ENCODE measurements around the gene BRMS1L.
A peak's percentile ranks its signal among the peaks of the same experiment; 100 is the strongest.

BRMS1L gene

GRCh38 chr14:35867280-35867629 lies 41.1 kb downstream of the BRMS1L start:
- ATAC-seq: peak; percentile 77
- TF ChIP-seq PPARA (CRISPR knock-in tag; IDR thresholded peaks at IDR 0.05; ENCODE audit: borderline replicate concordance) (no peak), ARNTL (CRISPR knock-in tag; IDR thresholded peaks at IDR 0.05; ENCODE audit: borderline replicate concordance, low read depth) (no peak), POU6F1 (CRISPR knock-in tag; IDR thresholded peaks at IDR 0.05; ENCODE audit: borderline replicate concordance, low read depth) (no peak), ZNF565 (CRISPR knock-in tag; conservative IDR thresholded peaks at IDR 0.05; ENCODE audit: low read depth) (no peak)

- TF ChIP-seq RARB (CRISPR knock-in tag; IDR thresholded peaks at IDR 0.05) (no peak), POU6F1 (CRISPR knock-in tag; IDR thresholded peaks at IDR 0.05; ENCODE audit: borderline replicate concordance, low read depth) (no peak), SNAI2 (CRISPR knock-in tag; IDR thresholded peaks at IDR 0.05) (no peak), BACH2 (CRISPR knock-in tag; IDR thresholded peaks at IDR 0.05; ENCODE audit: borderline replicate concordance) (no peak), OSR1 (CRISPR knock-in tag; IDR thresholded peaks at IDR 0.05) (no peak), ZFP3 (CRISPR knock-in tag; IDR thresholded peaks at IDR 0.05) (no peak), CSRNP3 (CRISPR knock-in tag; IDR thresholded peaks at IDR 0.05) (no peak), ZNF8 (CRISPR knock-in tag; IDR thresholded peaks at IDR 0.05) (no peak), PPARA (CRISPR knock-in tag; IDR thresholded peaks at IDR 0.05; ENCODE audit: borderline replicate concordance) (no peak), ZNF70 (CRISPR knock-in tag; IDR thresholded peaks at IDR 0.05) (no peak), GLIS3 (CRISPR knock-in tag; IDR thresholded peaks at IDR 0.05) (no peak), ISL1 (CRISPR knock-in tag; IDR thresholded peaks at IDR 0.05) (no peak), CSDC2 (CRISPR knock-in tag; IDR thresholded peaks at IDR 0.05) (no peak)
- ATAC-seq: no peak
These were observed 49.2 kb downstream of the BRMS1L start for GRCh38 chr14:35875296-35875695.

- no peak for ATAC-seq
- TF ChIP-seq TOX (CRISPR knock-in tag; IDR thresholded peaks at IDR 0.05; ENCODE audit: borderline replicate concordance): no peak
- TF ChIP-seq PATZ1 (CRISPR knock-in tag; IDR thresholded peaks at IDR 0.05; ENCODE audit: borderline replicate concordance): no peak
- no peak for TF ChIP-seq ISL1 (CRISPR knock-in tag; IDR thresholded peaks at IDR 0.05)
- TF ChIP-seq OSR1 (CRISPR knock-in tag; IDR thresholded peaks at IDR 0.05): no peak
- no peak for TF ChIP-seq ARNTL (CRISPR knock-in tag; IDR thresholded peaks at IDR 0.05; ENCODE audit: borderline replicate concordance, low read depth)
- TF ChIP-seq CREB5 (CRISPR knock-in tag; IDR thresholded peaks at IDR 0.05; ENCODE audit: low read depth): no peak
- no peak for TF ChIP-seq ZNF8 (CRISPR knock-in tag; IDR thresholded peaks at IDR 0.05)
- no peak for TF ChIP-seq GLIS3 (CRISPR knock-in tag; IDR thresholded peaks at IDR 0.05)
- no peak for TF ChIP-seq SNAI2 (CRISPR knock-in tag; IDR thresholded peaks at IDR 0.05)
- no peak for TF ChIP-seq ESRRG (CRISPR knock-in tag; IDR thresholded peaks at IDR 0.05)
- TF ChIP-seq POU6F1 (CRISPR knock-in tag; IDR thresholded peaks at IDR 0.05; ENCODE audit: borderline replicate concordance, low read depth): no peak
- no peak for TF ChIP-seq ZFP3 (CRISPR knock-in tag; IDR thresholded peaks at IDR 0.05)
- no peak for TF ChIP-seq RARB (CRISPR knock-in tag; IDR thresholded peaks at IDR 0.05)
- TF ChIP-seq PPARA (CRISPR knock-in tag; IDR thresholded peaks at IDR 0.05; ENCODE audit: borderline replicate concordance): no peak
- no peak for TF ChIP-seq TCF4 (CRISPR knock-in tag; IDR thresholded peaks at IDR 0.05; ENCODE audit: borderline replicate concordance)
- no peak for TF ChIP-seq ZC3H10 (CRISPR knock-in tag; IDR thresholded peaks at IDR 0.05)
These were observed 51.1 kb downstream of the BRMS1L start for GRCh38 chr14:35877276-35877675.

All from SK-N-SH treated with all-trans-retinoic acid at 6 μM for 48 hours (cell line).